CD4-positive, alpha-beta T cell (primary cell): ENCODE measurements around the gene SHANK3. TPM values are rescaled to one million over a fixed set of nuclear protein-coding genes. Genes with fewer than 3 reads are reported as not detected.
A peak's percentile ranks its signal among the peaks of the same experiment; 100 is the strongest.

Experiments used
- ATAC-seq: fragments of 200-7000 bp; cut with Tn5 transposase; one replicate; pipeline ENCODE4 v1.10.0; 2022; ENCODE audit warnings: mild to moderate bottlenecking; ENCODE audit not compliant: poor library complexity
- CTCF ChIA-PET: fragments of 350-600 bp; sonication (Branson Sonifier 250); formaldehyde crosslinking; loops from one replicate; lab custom pipeline; 2021; ENCODE audit warnings: antibody characterized with exemption, inconsistent platforms; lab: Charles Lee
- POLR2A ChIA-PET: fragments of 350-600 bp; sonication (Branson Sonifier 250); formaldehyde crosslinking; loops from one replicate; lab custom pipeline; 2021; ENCODE audit warnings: antibody characterized with exemption, inconsistent platforms; lab: Charles Lee
- DNase-seq, 14 experiments: peaks; one replicate each; pipeline ENCODE4 v3.0.0-alpha.2; 2013 to 2020; ENCODE audit warnings: mixed read lengths in 2 of 14
- H3K27ac ChIP-seq, 2 donors: one replicate each; pipeline versions ENCODE4 v1.5.1 to v1.7.0; 2013; ENCODE audit warnings: low read length in 2 of 2, low read depth in 1 of 2, mild to moderate bottlenecking in 1 of 2
- H3K27me3 ChIP-seq, 2 experiments: 1 replicate in 1 of 2; 2 replicates in 1 of 2; pipeline versions ENCODE4 v1.6.1 to v1.7.0; 2013; ENCODE audit warnings: low read length in 2 of 2, control low read depth in 1 of 2, mild to moderate bottlenecking in 1 of 2, moderate library complexity in 1 of 2; ENCODE audit not compliant: insufficient read depth in 2 of 2, control insufficient read depth in 1 of 2
- H3K36me3 ChIP-seq: one replicate; pipeline ENCODE4 v1.6.1; 2013; ENCODE audit warnings: low read length, control low read depth; ENCODE audit not compliant: insufficient read depth
- H3K4me1 ChIP-seq: one replicate; pipeline ENCODE4 v1.6.1; 2013; ENCODE audit warnings: low read length, control low read depth; ENCODE audit not compliant: insufficient read depth
- H3K4me3 ChIP-seq: one replicate; pipeline ENCODE4 v1.5.1; 2013; ENCODE audit warnings: mild to moderate bottlenecking, low read length, moderate library complexity
- H3K9me3 ChIP-seq, 2 experiments: 1 replicate in 1 of 2; 2 replicates in 1 of 2; pipeline versions ENCODE4 v1.6.1 to v1.7.0; 2013; ENCODE audit warnings: low read length in 2 of 2, mild to moderate bottlenecking in 2 of 2, control low read depth in 1 of 2, moderate library complexity in 1 of 2; ENCODE audit not compliant: control insufficient read depth in 1 of 2, insufficient read depth in 1 of 2
- H3K27ac Mint-ChIP-seq: one replicate; pipeline ENCODE4 v1.8.0; 2020; ENCODE audit warnings: mixed read lengths
- H3K27me3 Mint-ChIP-seq: one replicate; pipeline ENCODE4 v1.8.0; 2021; ENCODE audit warnings: mixed read lengths
- H3K36me3 Mint-ChIP-seq: one replicate; pipeline ENCODE4 v1.8.0; 2021; ENCODE audit warnings: low read depth, mixed read lengths
- H3K4me1 Mint-ChIP-seq: one replicate; pipeline ENCODE4 v1.8.0; 2021; ENCODE audit warnings: low read depth, mixed read lengths
- H3K4me3 Mint-ChIP-seq: one replicate; pipeline ENCODE4 v1.8.0; 2020; ENCODE audit warnings: mild to moderate bottlenecking, mixed read lengths
- H3K9me3 Mint-ChIP-seq: one replicate; pipeline ENCODE4 v1.8.0; 2020; ENCODE audit warnings: mixed read lengths
- CTCF ChIP-seq: fragments of 200-600 bp; IDR thresholded peaks from one replicate; pipeline ENCODE4 v1.8.0; 2022; ENCODE audit warnings: antibody characterized with exemption, mild to moderate bottlenecking
- intact Hi-C, 2 experiments: fragments of 100-400 bp; cut with DNase I in 1 of 2; cut with micrococcal nuclease in 1 of 2; formaldehyde crosslinking; loops; one replicate each; pipeline versions ENCODE4 v1.15.1 to v1.9.0; 2023 to 2025; cut with DNase I, micrococcal nuclease
- total RNA-seq, 174 experiments: library from RNA in 2 of 174; stranded (reverse) in 2 of 174; gene quantifications; one replicate each; pipeline ENCODE4 v1.2.3 and lab custom pipeline; 2021 to 2026

SHANK3 gene
- total RNA-seq, 2 experiments from 2014 or later, result not detected

- Mint-ChIP-seq H3K27ac (peak within 1 kb of the TSS; percentile 89), H3K4me3 (peak within 1 kb of the TSS; percentile 89), H3K4me1 (peaks cover 31% of the 10 kb centered on the region), H3K27me3 (no peaks in the 10 kb centered on the region), H3K9me3 (no peaks in the 10 kb centered on the region), H3K36me3 (peaks cover 17% of the 10 kb centered on the region)
- Histone ChIP-seq H3K27me3 (no peaks in the 10 kb centered on the region), H3K36me3 (peaks cover 13% of the 10 kb centered on the region), H3K9me3 (no peaks in the 10 kb centered on the region), H3K27ac (peak within 1 kb of the TSS; percentile 53 to 70), H3K4me3 (peak within 1 kb of the TSS; percentile 84), H3K4me1 (peaks cover 35% of the 10 kb centered on the region)
- TF ChIP-seq CTCF, result no peak
- peak; percentile 91 for ATAC-seq
- intact Hi-C loops, result no loop called here
- ChIA-PET POLR2A (interaction anchor here (0.7 to 1.4 kb wide), 7 partner anchors 45 to 377 kb away, joined by 3 to 9 read pairs (median 4); partner anchors contain the start of genes HDAC10, LMF2, NCAPH2 and SCO2), CTCF (interaction anchor here (1.5 to 2.7 kb wide), 2 partner anchors 65 to 102 kb away, joined by 5 to 9 read pairs; partner anchors contain the start of genes SCO2 and SYCE3)
- DNase-seq, result peak; percentile 53 to 93 (median 74)
These were observed 44.7 kb upstream of the SHANK3 start, which contains the start of gene ARSA for GRCh38 chr22:50627642-50628542. ARSA (minus strand) TSS chr22:50628152; CDS start chr22:50627779, 373 bp downstream.

- TF ChIP-seq CTCF, result no peak
- peaks cover 13% of the 10 kb centered on the region for H3K36me3 ChIP-seq
- peak overlapping the region; percentile 47 to 51 for H3K27ac ChIP-seq
- POLR2A ChIA-PET, result interaction anchor here (1.0 to 1.4 kb wide), 5 partner anchors 46 to 378 kb away, joined by 3 to 9 read pairs (median 4); partner anchors contain the start of genes HDAC10 and SCO2
- H3K9me3 ChIP-seq, result no peaks in the 10 kb centered on the region
- Mint-ChIP-seq H3K9me3 (no peaks in the 10 kb centered on the region), H3K4me1 (peaks cover 28% of the 10 kb centered on the region), H3K27me3 (no peaks in the 10 kb centered on the region), H3K4me3 (peak overlapping the region; percentile 88), H3K36me3 (peaks cover 17% of the 10 kb centered on the region), H3K27ac (peak overlapping the region; percentile 89)
- H3K4me1 ChIP-seq, result peaks cover 28% of the 10 kb centered on the region
- no peaks in the 10 kb centered on the region for H3K27me3 ChIP-seq
- ATAC-seq (peak; percentile 13), DNase-seq (peak in 4 of 14 experiments; percentile 10 to 66 (median 22))
- CTCF ChIA-PET, result interaction anchor here (1.5 to 2.7 kb wide), 2 partner anchors 66 to 103 kb away, joined by 5 to 9 read pairs; partner anchors contain the start of genes SCO2 and SYCE3
- peak overlapping the region; percentile 84 for H3K4me3 ChIP-seq
- intact Hi-C loops, result no loop called here
These were observed 44.0 kb upstream of the SHANK3 start for GRCh38 chr22:50628543-50629134.

- peaks cover 25% of the 10 kb centered on the region for H3K4me1 Mint-ChIP-seq
- Histone ChIP-seq H3K27ac (no peak overlapping the region), H3K9me3 (no peaks in the 10 kb centered on the region), H3K27me3 (no peaks in the 10 kb centered on the region), H3K36me3 (peaks cover 7% of the 10 kb centered on the region), H3K4me3 (no peak overlapping the region), H3K4me1 (peaks cover 28% of the 10 kb centered on the region)
- DNase-seq (no peak), ATAC-seq (no peak)
- TF ChIP-seq CTCF, result no peak
- no peak overlapping the region for H3K4me3 Mint-ChIP-seq
- ChIA-PET POLR2A (interaction anchor here (1.7 kb wide), 1 partner anchor 9 kb away, joined by 9 read pairs; no protein-coding TSS in a partner anchor), CTCF (interaction anchor here (1.6 kb wide), 1 partner anchor 105 kb away, joined by 3 read pairs; the partner anchor contains the start of gene SCO2)
- H3K27ac Mint-ChIP-seq, result no peak overlapping the region
- H3K9me3 Mint-ChIP-seq, result no peaks in the 10 kb centered on the region
- peaks cover 6% of the 10 kb centered on the region for H3K36me3 Mint-ChIP-seq
- intact Hi-C loops, result no loop called here
- no peaks in the 10 kb centered on the region for H3K27me3 Mint-ChIP-seq
These were observed 42.2 kb upstream of the SHANK3 start for GRCh38 chr22:50630376-50630775.
